ENCODE results near the gene PDE4B. TPM values are rescaled to one million over a fixed set of nuclear protein-coding genes. Genes with fewer than 3 reads are reported as not detected.

Gene PDE4B
- total RNA-seq, 1 donor from 2014 or later: 7.6 TPM

- H3K27me3 Mint-ChIP-seq (ENCODE audit: low read depth, unreplicated experiment): no peaks in the 10 kb centered on the region
Observed at GRCh38 chr1:66360285-66360724, 567.6 kb downstream of the PDE4B start.

GRCh38 chr1:66364578-66365391 is 572.1 kb downstream of the PDE4B start:
- H3K27ac Mint-ChIP-seq (ENCODE audit: unreplicated experiment): no peak overlapping the region
- H3K4me3 Mint-ChIP-seq (ENCODE audit: unreplicated experiment): no peak overlapping the region
- H3K36me3 Mint-ChIP-seq (ENCODE audit: low read depth, unreplicated experiment): peaks cover 19% of the 10 kb centered on the region
- H3K27me3 Mint-ChIP-seq (ENCODE audit: low read depth, unreplicated experiment): no peaks in the 10 kb centered on the region
- no peaks in the 10 kb centered on the region for H3K9me3 Mint-ChIP-seq (ENCODE audit: unreplicated experiment)
- no peak for TF ChIP-seq CTCF (IDR thresholded peaks at IDR 0.05; ENCODE audit: insufficient read depth, low read depth, low read length)
- TF ChIP-seq EZH2 (IDR thresholded peaks at IDR 0.05; ENCODE audit: insufficient read depth, low read length): no peak
- H3K9ac ChIP-seq (ENCODE audit: low read length): no peak overlapping the region
- no peak for FAIRE-seq
- H3K4me3 ChIP-seq (ENCODE audit: insufficient read depth, low read depth, low read length): no peak overlapping the region
- H2AFZ ChIP-seq (ENCODE audit: low read depth, low read length): no peak overlapping the region
- no peaks in the 10 kb centered on the region for H4K20me1 ChIP-seq (ENCODE audit: insufficient read depth, low read length)
- DNase-seq (ENCODE audit: low read depth): peak; percentile 63
- no peaks in the 10 kb centered on the region for H3K9me3 ChIP-seq (ENCODE audit: insufficient read depth, low read depth, low read length)
- H3K4me2 ChIP-seq (ENCODE audit: low read length): no peak overlapping the region
- H3K36me3 ChIP-seq (ENCODE audit: insufficient read depth, low read length): peaks cover 3% of the 10 kb centered on the region
- no peaks in the 10 kb centered on the region for H3K27me3 ChIP-seq (ENCODE audit: insufficient read depth, low read length)
- H3K27ac ChIP-seq (ENCODE audit: low read depth, low read length): peak overlapping the region; percentile 18
- peaks cover 2% of the 10 kb centered on the region for H3K4me1 ChIP-seq (ENCODE audit: insufficient read depth, low read length)
- H3K79me2 ChIP-seq (ENCODE audit: insufficient read depth, low read length): no peaks in the 10 kb centered on the region
- peaks cover 7% of the 10 kb centered on the region for H3K4me1 Mint-ChIP-seq (ENCODE audit: low read depth, unreplicated experiment)

More at GRCh38 chr1:66360285-66360724, 567.6 kb downstream of the PDE4B start:
- Mint-ChIP-seq H3K36me3 (ENCODE audit: low read depth, unreplicated experiment) (peaks cover 10% of the 10 kb centered on the region), H3K4me1 (ENCODE audit: low read depth, unreplicated experiment) (peaks cover 16% of the 10 kb centered on the region), H3K4me3 (ENCODE audit: unreplicated experiment) (no peak overlapping the region), H3K9me3 (ENCODE audit: unreplicated experiment) (no peaks in the 10 kb centered on the region), H3K27ac (ENCODE audit: unreplicated experiment) (no peak overlapping the region)
- Histone ChIP-seq H3K27ac (ENCODE audit: low read depth, low read length) (no peak overlapping the region), H3K36me3 (ENCODE audit: insufficient read depth, low read length) (no peaks in the 10 kb centered on the region), H3K4me1 (ENCODE audit: insufficient read depth, low read length) (peaks cover 2% of the 10 kb centered on the region), H3K4me3 (ENCODE audit: insufficient read depth, low read depth, low read length) (no peak overlapping the region), H3K79me2 (ENCODE audit: insufficient read depth, low read length) (no peaks in the 10 kb centered on the region), H2AFZ (ENCODE audit: low read depth, low read length) (no peak overlapping the region), H4K20me1 (ENCODE audit: insufficient read depth, low read length) (no peaks in the 10 kb centered on the region), H3K9me3 (ENCODE audit: insufficient read depth, low read depth, low read length) (no peaks in the 10 kb centered on the region), H3K9ac (ENCODE audit: low read length) (no peak overlapping the region), H3K27me3 (ENCODE audit: insufficient read depth, low read length) (no peaks in the 10 kb centered on the region), H3K4me2 (ENCODE audit: low read length) (no peak overlapping the region)
- TF ChIP-seq EZH2 (IDR thresholded peaks at IDR 0.05; ENCODE audit: insufficient read depth, low read length) (no peak), CTCF (IDR thresholded peaks at IDR 0.05; ENCODE audit: insufficient read depth, low read depth, low read length) (peak; percentile 18)
- no peak for FAIRE-seq
- DNase-seq (ENCODE audit: low read depth): no peak

- Mint-ChIP-seq H3K9me3 (ENCODE audit: unreplicated experiment) (no peaks in the 10 kb centered on the region), H3K27ac (ENCODE audit: unreplicated experiment) (no peak overlapping the region), H3K27me3 (ENCODE audit: low read depth, unreplicated experiment) (no peaks in the 10 kb centered on the region), H3K36me3 (ENCODE audit: low read depth, unreplicated experiment) (peaks cover 19% of the 10 kb centered on the region), H3K4me1 (ENCODE audit: low read depth, unreplicated experiment) (peaks cover 9% of the 10 kb centered on the region), H3K4me3 (ENCODE audit: unreplicated experiment) (no peak overlapping the region)
- Histone ChIP-seq H3K79me2 (ENCODE audit: insufficient read depth, low read length) (no peaks in the 10 kb centered on the region), H3K4me1 (ENCODE audit: insufficient read depth, low read length) (peaks cover 2% of the 10 kb centered on the region), H3K27me3 (ENCODE audit: insufficient read depth, low read length) (no peaks in the 10 kb centered on the region), H3K9me3 (ENCODE audit: insufficient read depth, low read depth, low read length) (no peaks in the 10 kb centered on the region), H3K36me3 (ENCODE audit: insufficient read depth, low read length) (peaks cover 3% of the 10 kb centered on the region), H3K4me3 (ENCODE audit: insufficient read depth, low read depth, low read length) (no peak overlapping the region), H2AFZ (ENCODE audit: low read depth, low read length) (no peak overlapping the region), H3K27ac (ENCODE audit: low read depth, low read length) (peak overlapping the region; percentile 18), H4K20me1 (ENCODE audit: insufficient read depth, low read length) (no peaks in the 10 kb centered on the region), H3K4me2 (ENCODE audit: low read length) (no peak overlapping the region), H3K9ac (ENCODE audit: low read length) (no peak overlapping the region)
- TF ChIP-seq CTCF (IDR thresholded peaks at IDR 0.05; ENCODE audit: insufficient read depth, low read depth, low read length): no peak
- no peak for TF ChIP-seq EZH2 (IDR thresholded peaks at IDR 0.05; ENCODE audit: insufficient read depth, low read length)
- FAIRE-seq (peak; percentile 50), DNase-seq (ENCODE audit: low read depth) (peak; percentile 60)
Observed at GRCh38 chr1:66365635-66366034, 572.9 kb downstream of the PDE4B start.
